Liver (tissue), 9 donors: Measurements from ENCODE around the gene FAM193A. TPM values are rescaled to one million over a fixed set of nuclear protein-coding genes. Genes with fewer than 3 reads are reported as not detected.
A peak's percentile ranks its signal among the peaks of the same experiment; 100 is the strongest.

ENCODE experiments used
- DNase-seq: peaks from one replicate; pipeline ENCODE4 v3.0.0-alpha.2; 2017; ENCODE audit warnings: low spot score
- H3K27ac ChIP-seq, 2 donors: one replicate each; pipeline ENCODE4 v1.7.0; 2013; ENCODE audit warnings: inconsistent platforms in 2 of 2, low read length in 2 of 2, control low read depth in 1 of 2, low read depth in 1 of 2, mild to moderate bottlenecking in 1 of 2
- H3K27me3 ChIP-seq, 4 donors: one replicate each; pipeline versions ENCODE4 v1.6.1 to v1.7.0; 2013; ENCODE audit warnings: low read length in 3 of 4, inconsistent platforms in 1 of 4, mild to moderate bottlenecking in 1 of 4, moderate library complexity in 1 of 4; ENCODE audit not compliant: control insufficient read depth in 4 of 4, insufficient read depth in 4 of 4
- H3K36me3 ChIP-seq, 4 donors: one replicate each; pipeline versions ENCODE4 v1.6.1 to v1.7.0; 2013; ENCODE audit warnings: low read length in 3 of 4, mild to moderate bottlenecking in 3 of 4, low read depth in 1 of 4, moderate library complexity in 1 of 4; ENCODE audit not compliant: control insufficient read depth in 4 of 4, insufficient read depth in 3 of 4
- H3K4me1 ChIP-seq, 4 donors: one replicate each; pipeline versions ENCODE4 v1.6.1 to v1.7.0; 2013; ENCODE audit warnings: low read length in 3 of 4, mild to moderate bottlenecking in 3 of 4, moderate library complexity in 1 of 4; ENCODE audit not compliant: control insufficient read depth in 4 of 4, insufficient read depth in 4 of 4
- H3K4me3 ChIP-seq, 3 donors: one replicate each; pipeline versions ENCODE4 v1.6.1 to v1.7.0; 2013; ENCODE audit warnings: low read length in 3 of 3, control low read depth in 1 of 3, low read depth in 1 of 3, mild to moderate bottlenecking in 1 of 3
- H3K9ac ChIP-seq, 2 donors: one replicate each; pipeline ENCODE4 v1.7.0; 2013; ENCODE audit warnings: low read length in 2 of 2, mild to moderate bottlenecking in 2 of 2, moderate library complexity in 2 of 2, control low read depth in 1 of 2, low read depth in 1 of 2
- H3K9me3 ChIP-seq, 4 donors: one replicate each; pipeline versions ENCODE4 v1.6.1 to v1.7.0; 2013; ENCODE audit warnings: low read length in 3 of 4; ENCODE audit not compliant: control insufficient read depth in 4 of 4
- ATF3 ChIP-seq: IDR thresholded peaks from 2 replicates; pipeline ENCODE4 v1.6.1; 2016; ENCODE audit warnings: antibody characterized with exemption
- CTCF ChIP-seq: fragments of 150-350 bp; IDR thresholded peaks from 2 replicates; pipeline ENCODE4 v1.5.1; 2017; ENCODE audit warnings: improper control_type of control experiment, low read depth, low read length; ENCODE audit not compliant: missing input control
- EGR1 ChIP-seq, 2 donors: IDR thresholded peaks; 2 replicates each; pipeline ENCODE4 v1.6.1; 2016 to 2018; ENCODE audit warnings: antibody characterized with exemption in 2 of 2, low read depth in 2 of 2
- FOXA1 ChIP-seq: IDR thresholded peaks from 2 replicates; pipeline ENCODE4 v1.6.1; 2016; ENCODE audit warnings: antibody characterized with exemption
- GABPA ChIP-seq, 2 donors: IDR thresholded peaks in 1 of 2; conservative IDR thresholded peaks in 1 of 2; 2 replicates each; pipeline ENCODE4 v1.6.1; 2016; ENCODE audit warnings: antibody characterized with exemption in 2 of 2, mild to moderate bottlenecking in 1 of 2, moderate library complexity in 1 of 2
- HNF4A ChIP-seq, 2 donors: conservative IDR thresholded peaks; 2 replicates each; pipeline ENCODE4 v1.6.1; 2016; ENCODE audit warnings: antibody characterized with exemption in 2 of 2, mild to moderate bottlenecking in 2 of 2
- HNF4G ChIP-seq: IDR thresholded peaks from 2 replicates; pipeline ENCODE4 v1.6.1; 2016; ENCODE audit warnings: antibody characterized with exemption
- JUND ChIP-seq, 2 donors: IDR thresholded peaks; 2 replicates each; pipeline ENCODE4 v1.6.1; 2016; ENCODE audit warnings: antibody characterized with exemption in 2 of 2
- MAX ChIP-seq: IDR thresholded peaks from 2 replicates; pipeline ENCODE4 v1.6.1; 2016; ENCODE audit warnings: antibody characterized with exemption
- NR2F2 ChIP-seq: IDR thresholded peaks from 2 replicates; pipeline ENCODE4 v1.6.1; 2016; ENCODE audit warnings: antibody characterized with exemption
- RAD21 ChIP-seq, 2 donors: IDR thresholded peaks; 2 replicates each; pipeline ENCODE4 v1.6.1; 2016; ENCODE audit warnings: antibody characterized with exemption in 2 of 2, mild to moderate bottlenecking in 2 of 2
- REST ChIP-seq: IDR thresholded peaks from 2 replicates; pipeline ENCODE4 v1.6.1; 2016; ENCODE audit warnings: antibody characterized with exemption, mild to moderate bottlenecking
- RXRA ChIP-seq, 2 donors: IDR thresholded peaks; 2 replicates each; pipeline ENCODE4 v1.6.1; 2017 to 2018; ENCODE audit warnings: antibody characterized with exemption in 2 of 2, mild to moderate bottlenecking in 1 of 2
- SP1 ChIP-seq: IDR thresholded peaks from 2 replicates; pipeline ENCODE4 v1.6.1; 2018; ENCODE audit warnings: antibody characterized with exemption, mild to moderate bottlenecking
- YY1 ChIP-seq: IDR thresholded peaks from 2 replicates; pipeline ENCODE4 v1.6.1; 2016; ENCODE audit warnings: antibody characterized with exemption, mild to moderate bottlenecking
- ZBTB33 ChIP-seq: IDR thresholded peaks from 2 replicates; pipeline ENCODE4 v1.6.1; 2016; ENCODE audit warnings: antibody characterized with exemption
- WGBS: extraction: QIAGEN DNeasy Blood & Tissue Kit; methylation state at CpG from one replicate; pipeline ENCODE4 v1.1.7; 2013; 5-methylcytosine and 5-hydroxymethylcytosine counted together
- polyA plus RNA-seq, 2 donors: library from polyadenylated mRNA; stranded (reverse) in 1 of 2; unstranded in 1 of 2; fragments of 200-250 nt in 1 of 2; fragments of >200 nt in 1 of 2; fragmentation: Nextera tagmentation in 1 of 2; extraction: Ambion mirVana in 1 of 2; gene quantifications; one replicate each; pipeline versions ENCODE4 v1.2.1 to v1.2.3, GENCODE V29; 2013 to 2015
- total RNA-seq, 2 donors: library from RNA; depleted of rRNA; stranded (reverse); fragments of >200 nt; gene quantifications; one replicate each; pipeline ENCODE4 v1.2.3, GENCODE V29; 2014
- donor health status: healthy.
- donor health status: healthy.
- donor health status: healthy.
- donor health status: healthy.
- donor health status: healthy.

FAM193A gene
- total and polyA plus RNA-seq, 4 donors, result 3.9 to 10.2 (median 7.0) TPM

GRCh38 chr4:2698504-2698903, 162.1 kb downstream of the FAM193A start:
- Histone ChIP-seq H3K4me3 (no peak overlapping the region), H3K36me3 (peaks cover 9 to 66% (median 48%) of the 10 kb centered on the region in 4 donors), H3K9ac (no peak overlapping the region), H3K4me1 (peaks cover 5 to 15% (median 10%) of the 10 kb centered on the region in 4 donors), H3K27me3 (no peaks in the 10 kb centered on the region), H3K9me3 (no peaks in the 10 kb centered on the region), H3K27ac (no peak overlapping the region)
- DNase-seq, result no peak
- WGBS, result 93% methylated on average over 1 of the region's 1 CpG
- TF ChIP-seq GABPA (IDR thresholded peaks at IDR 0.05 in 1 of 2, conservative IDR thresholded peaks at IDR 0.05 in 1 of 2) (no peak), JUND (IDR thresholded peaks at IDR 0.05) (no peak), REST (no peak), RXRA (IDR thresholded peaks at IDR 0.05) (no peak), EGR1 (IDR thresholded peaks at IDR 0.05; ENCODE audit: low read depth in 2 of 2) (no peak), FOXA1 (no peak), HNF4A (conservative IDR thresholded peaks at IDR 0.05) (no peak), YY1 (no peak), CTCF (no peak), NR2F2 (no peak), ZBTB33 (no peak), RAD21 (IDR thresholded peaks at IDR 0.05) (no peak), HNF4G (no peak)

GRCh38 chr4:2698951-2699505, 162.6 kb downstream of the FAM193A start:
- H3K9ac ChIP-seq, result no peak overlapping the region
- 63% methylated on average over 12 of the region's 12 CpGs for WGBS
- no peaks in the 10 kb centered on the region for H3K27me3 ChIP-seq
- no peak overlapping the region for H3K4me3 ChIP-seq
- peaks cover 5 to 15% (median 10%) of the 10 kb centered on the region in 4 donors for H3K4me1 ChIP-seq
- no peaks in the 10 kb centered on the region for H3K9me3 ChIP-seq
- TF ChIP-seq ZBTB33 (no peak), ATF3 (peak; percentile 81), RAD21 (IDR thresholded peaks at IDR 0.05) (peak in 1 of 2 donors; percentile 9), JUND (IDR thresholded peaks at IDR 0.05) (no peak), MAX (peak; percentile 47), HNF4A (conservative IDR thresholded peaks at IDR 0.05) (peak; percentile 55 to 68), RXRA (IDR thresholded peaks at IDR 0.05) (peak in 1 of 2 donors; percentile 61), SP1 (peak; percentile 58), NR2F2 (peak; percentile 41)
- no peak for DNase-seq
- peaks cover 9 to 66% (median 45%) of the 10 kb centered on the region in 4 donors for H3K36me3 ChIP-seq
- no peak overlapping the region for H3K27ac ChIP-seq
